ENCODE data around the gene PIGA. TPM values are rescaled to one million over a fixed set of nuclear protein-coding genes. Genes with fewer than 3 reads are reported as not detected.
"Not testable (repeated sequence)": the region's sequence is repeated elsewhere in the genome, so short reads cannot be mapped to it uniquely, and the experiment has no call there.

The PIGA gene
- total RNA-seq, 2 donors from 2014 or later = 33.1 to 46.2 TPM

- no peaks in the 10 kb centered on the region for H3K36me3 Mint-ChIP-seq (ENCODE audit: insufficient read depth in 2 of 2)
- H3K9me3 Mint-ChIP-seq = no peaks in the 10 kb centered on the region
- no peaks in the 10 kb centered on the region for H3K4me1 Mint-ChIP-seq (ENCODE audit: low read depth)
- no peak overlapping the region for H3K27ac Mint-ChIP-seq
- H3K27me3 Mint-ChIP-seq (ENCODE audit: low read depth) = peaks cover 10% of the 10 kb centered on the region
- ATAC-seq (replicated peaks in 1 of 2) (no peak), DNase-seq (no peak)
- H3K4me3 Mint-ChIP-seq = no peak overlapping the region
Observed at GRCh38 chrX:15310117-15310516, 25.2 kb downstream of the PIGA start.

GRCh38 chrX:15305899-15306298 lies 29.4 kb downstream of the PIGA start:
- DNase-seq; H3K4me1 Mint-ChIP-seq (ENCODE audit: low read depth); H3K9me3 Mint-ChIP-seq; ATAC-seq (replicated peaks in 1 of 2); H3K27ac Mint-ChIP-seq; H3K4me3 Mint-ChIP-seq; H3K36me3 Mint-ChIP-seq (ENCODE audit: insufficient read depth in 2 of 2): not testable (repeated sequence)
- H3K27me3 Mint-ChIP-seq (ENCODE audit: low read depth) = peaks cover 24% of the 10 kb centered on the region

GRCh38 chrX:15301924-15302323 lies 33.4 kb downstream of the PIGA start:
- H3K9me3 Mint-ChIP-seq = no peaks in the 10 kb centered on the region
- H3K27me3 Mint-ChIP-seq (ENCODE audit: low read depth) = peaks cover 38% of the 10 kb centered on the region
- peaks cover 7% of the 10 kb centered on the region for H3K4me1 Mint-ChIP-seq (ENCODE audit: low read depth)
- peak; percentile 91 to 97 for ATAC-seq (replicated peaks in 1 of 2)
- H3K4me3 Mint-ChIP-seq = no peak overlapping the region
- DNase-seq = peak; percentile 43 to 54
- H3K36me3 Mint-ChIP-seq (ENCODE audit: insufficient read depth in 2 of 2) = no peaks in the 10 kb centered on the region
- peak overlapping the region; percentile 46 for H3K27ac Mint-ChIP-seq

- Mint-ChIP-seq H3K27me3 (ENCODE audit: low read depth) (peaks cover 33% of the 10 kb centered on the region), H3K4me3 (no peak overlapping the region), H3K9me3 (no peaks in the 10 kb centered on the region), H3K4me1 (ENCODE audit: low read depth) (peaks cover 7% of the 10 kb centered on the region), H3K36me3 (ENCODE audit: insufficient read depth in 2 of 2) (no peaks in the 10 kb centered on the region), H3K27ac (no peak overlapping the region)
- ATAC-seq (replicated peaks in 1 of 2) (no peak), DNase-seq (no peak)
Observed at GRCh38 chrX:15299941-15300851, 35.1 kb downstream of the PIGA start.

- no peak for ATAC-seq (replicated peaks in 1 of 2)
- Mint-ChIP-seq H3K9me3 (no peaks in the 10 kb centered on the region), H3K4me1 (ENCODE audit: low read depth) (peaks cover 7% of the 10 kb centered on the region), H3K4me3 (no peak overlapping the region), H3K27me3 (ENCODE audit: low read depth) (peaks cover 33% of the 10 kb centered on the region), H3K36me3 (ENCODE audit: insufficient read depth in 2 of 2) (no peaks in the 10 kb centered on the region), H3K27ac (no peak overlapping the region)
- DNase-seq = no peak
Observed at GRCh38 chrX:15298780-15299179, 36.5 kb downstream of the PIGA start.

GRCh38 chrX:15298201-15298600 lies 37.1 kb downstream of the PIGA start:
- Mint-ChIP-seq H3K9me3 (no peaks in the 10 kb centered on the region), H3K36me3 (ENCODE audit: insufficient read depth in 2 of 2) (no peaks in the 10 kb centered on the region), H3K4me1 (ENCODE audit: low read depth) (peaks cover 7% of the 10 kb centered on the region), H3K27me3 (ENCODE audit: low read depth) (peaks cover 33% of the 10 kb centered on the region), H3K27ac (no peak overlapping the region), H3K4me3 (no peak overlapping the region)
- no peak for DNase-seq
- ATAC-seq (replicated peaks in 1 of 2) = no peak

GRCh38 chrX:15293451-15293850 lies 41.9 kb downstream of the PIGA start:
- Mint-ChIP-seq H3K36me3 (ENCODE audit: insufficient read depth in 2 of 2) (no peaks in the 10 kb centered on the region), H3K9me3 (no peaks in the 10 kb centered on the region), H3K27ac (no peak overlapping the region), H3K4me3 (no peak overlapping the region), H3K27me3 (ENCODE audit: low read depth) (peaks cover 12% of the 10 kb centered on the region), H3K4me1 (ENCODE audit: low read depth) (peaks cover 7% of the 10 kb centered on the region)
- DNase-seq (no peak), ATAC-seq (replicated peaks in 1 of 2) (no peak)

GRCh38 chrX:15292861-15293260 lies 42.5 kb downstream of the PIGA start:
- Mint-ChIP-seq H3K4me1 (ENCODE audit: low read depth) (peaks cover 3% of the 10 kb centered on the region), H3K27ac (no peak overlapping the region), H3K9me3 (no peaks in the 10 kb centered on the region), H3K27me3 (ENCODE audit: low read depth) (peaks cover 10% of the 10 kb centered on the region), H3K36me3 (ENCODE audit: insufficient read depth in 2 of 2) (no peaks in the 10 kb centered on the region), H3K4me3 (no peak overlapping the region)
- DNase-seq (no peak), ATAC-seq (replicated peaks in 1 of 2) (no peak)

- no peaks in the 10 kb centered on the region for H3K9me3 Mint-ChIP-seq
- peaks cover 21% of the 10 kb centered on the region for H3K27me3 Mint-ChIP-seq (ENCODE audit: low read depth)
- no peak overlapping the region for H3K4me3 Mint-ChIP-seq
- no peaks in the 10 kb centered on the region for H3K4me1 Mint-ChIP-seq (ENCODE audit: low read depth)
- no peaks in the 10 kb centered on the region for H3K36me3 Mint-ChIP-seq (ENCODE audit: insufficient read depth in 2 of 2)
- no peak for DNase-seq
- no peak for ATAC-seq (replicated peaks in 1 of 2)
- no peak overlapping the region for H3K27ac Mint-ChIP-seq
Observed at GRCh38 chrX:15277604-15278003, 57.7 kb downstream of the PIGA start.

GRCh38 chrX:15274946-15275345 lies 60.4 kb downstream of the PIGA start:
- H3K27ac Mint-ChIP-seq = no peak overlapping the region
- H3K4me3 Mint-ChIP-seq = no peak overlapping the region
- DNase-seq (no peak), ATAC-seq (replicated peaks in 1 of 2) (no peak)
- H3K27me3 Mint-ChIP-seq (ENCODE audit: low read depth) = peaks cover 17% of the 10 kb centered on the region
- peaks cover 5% of the 10 kb centered on the region for H3K4me1 Mint-ChIP-seq (ENCODE audit: low read depth)
- H3K36me3 Mint-ChIP-seq (ENCODE audit: insufficient read depth in 2 of 2) = no peaks in the 10 kb centered on the region
- H3K9me3 Mint-ChIP-seq = no peaks in the 10 kb centered on the region

GRCh38 chrX:15273275-15273674 lies 62.0 kb downstream of the PIGA start:
- H3K4me3 Mint-ChIP-seq; H3K9me3 Mint-ChIP-seq; H3K27me3 Mint-ChIP-seq (ENCODE audit: low read depth); ATAC-seq (replicated peaks in 1 of 2); H3K27ac Mint-ChIP-seq; DNase-seq; H3K36me3 Mint-ChIP-seq (ENCODE audit: insufficient read depth in 2 of 2): not testable (repeated sequence)
- peaks cover 13% of the 10 kb centered on the region for H3K4me1 Mint-ChIP-seq (ENCODE audit: low read depth)

- DNase-seq (no peak), ATAC-seq (replicated peaks in 1 of 2) (no peak)
- H3K36me3 Mint-ChIP-seq (ENCODE audit: insufficient read depth in 2 of 2) = no peaks in the 10 kb centered on the region
- no peak overlapping the region for H3K4me3 Mint-ChIP-seq
- no peak overlapping the region for H3K27ac Mint-ChIP-seq
- peaks cover 9% of the 10 kb centered on the region for H3K27me3 Mint-ChIP-seq (ENCODE audit: low read depth)
- H3K4me1 Mint-ChIP-seq (ENCODE audit: low read depth) = peaks cover 13% of the 10 kb centered on the region
- H3K9me3 Mint-ChIP-seq = no peaks in the 10 kb centered on the region
Observed at GRCh38 chrX:15271757-15272156, 63.6 kb downstream of the PIGA start.

- Mint-ChIP-seq H3K36me3 (ENCODE audit: insufficient read depth in 2 of 2) (no peaks in the 10 kb centered on the region), H3K27me3 (ENCODE audit: low read depth) (peaks cover 9% of the 10 kb centered on the region), H3K9me3 (no peaks in the 10 kb centered on the region), H3K4me1 (ENCODE audit: low read depth) (peaks cover 13% of the 10 kb centered on the region), H3K27ac (no peak within 1 kb of the TSS), H3K4me3 (peak within 1 kb of the TSS; percentile 48 to 65)
- peak; percentile 1 to 15 for DNase-seq
- ATAC-seq (replicated peaks in 1 of 2) = peak; percentile 19 to 46
Observed at GRCh38 chrX:15269618-15270521, 65.5 kb downstream of the PIGA start, which contains the start of gene ASB9. TSS of gene ASB9 (minus strand) at chrX:15270083. CDS start at chrX:15269874, 209 bp downstream.

All from activated T-cell treated with anti-CD3 and anti-CD28 coated beads, Interleukin-2, amount 50 U/mL, for 72 hours (primary cell).